Endothelial cell of umbilical vein (primary cell): ENCODE data around the gene TLE3. TPM values are rescaled to one million over a fixed set of nuclear protein-coding genes. Genes with fewer than 3 reads are reported as not detected.

ENCODE experiments used
- BruUV-seq: library from RNA; stranded (reverse); fragments of 400-500 nt; replicated peaks from 2 replicates; lab custom pipeline; 2021; lab: Mats Ljungman, UMichigan
- CTCF ChIA-PET: fragments of 300-600, 350-600 bp; sonication (Branson Sonifier 250); formaldehyde crosslinking; loops from one replicate; lab custom pipeline; 2021; ENCODE audit warnings: antibody characterized with exemption, inconsistent platforms; lab: Charles Lee
- POLR2A ChIA-PET: fragments of 300-600, 350-600 bp; sonication (Branson Sonifier 250); formaldehyde crosslinking; loops from one replicate; lab custom pipeline; 2021; ENCODE audit warnings: antibody characterized with exemption, inconsistent platforms; lab: Charles Lee
- DNase-seq: peaks from one replicate; pipeline ENCODE4 v3.0.0-alpha.2; 2011; ENCODE audit warnings: low read depth, low spot score
- FAIRE-seq: peaks from 2 replicates; lab custom pipeline; 2011; peaks lifted over from hg19 to GRCh38; lab: Jason Lieb, UNC
- H2AFZ ChIP-seq: 2 replicates; pipeline ENCODE4 v1.6.0; 2012; ENCODE audit warnings: low read depth, low read length, control low read depth, inconsistent platforms
- H3K27ac ChIP-seq: 2 replicates; pipeline ENCODE4 v1.5.1; 2011; ENCODE audit warnings: low read depth, mild to moderate bottlenecking, control low read depth, low read length, moderate library complexity; ENCODE audit not compliant: insufficient read depth
- H3K27me3 ChIP-seq, 2 experiments: 2 replicates each; pipeline versions ENCODE4 v1.6.0 to v1.6.1; 2011; ENCODE audit warnings: low read length in 2 of 2, mixed read lengths in 1 of 2; ENCODE audit not compliant: control insufficient read depth in 2 of 2, insufficient read depth in 2 of 2
- H3K36me3 ChIP-seq, 2 experiments: 2 replicates in 1 of 2; 3 replicates in 1 of 2; pipeline ENCODE4 v1.5.1; 2011; ENCODE audit warnings: low read length in 2 of 2, mild to moderate bottlenecking in 1 of 2, moderate library complexity in 1 of 2; ENCODE audit not compliant: control insufficient read depth in 2 of 2, insufficient read depth in 2 of 2; ENCODE audit errors: extremely low read depth in 1 of 2
- H3K4me1 ChIP-seq: 3 replicates; pipeline ENCODE4 v1.5.1; 2011; ENCODE audit warnings: mild to moderate bottlenecking, low read length; ENCODE audit not compliant: control insufficient read depth, insufficient read depth; ENCODE audit errors: extremely low read depth
- H3K4me2 ChIP-seq: 2 replicates; pipeline ENCODE4 v1.6.1; 2011; ENCODE audit warnings: low read length, control low read depth, mixed read lengths; ENCODE audit not compliant: insufficient read depth
- H3K4me3 ChIP-seq, 3 experiments: fragments of 200-600 bp in 1 of 3; sonication (generic), shearing (Covaris generic) in 1 of 3; replicated peaks in 1 of 3; 2 replicates each; pipeline ENCODE4 v1.5.1; 2011 to 2016; ENCODE audit warnings: control low read depth in 3 of 3, low read length in 3 of 3, mild to moderate bottlenecking in 2 of 3, inconsistent platforms in 1 of 3, low read depth in 1 of 3, moderate library complexity in 1 of 3; ENCODE audit not compliant: insufficient read depth in 1 of 3
- H3K79me2 ChIP-seq: 2 replicates; pipeline ENCODE4 v1.6.0; 2012; ENCODE audit warnings: low read length, inconsistent platforms; ENCODE audit not compliant: control insufficient read depth, insufficient read depth
- H3K9ac ChIP-seq: replicated peaks from 2 replicates; pipeline ENCODE3; 2011; ENCODE audit warnings: low read length, control low read depth; ENCODE audit not compliant: insufficient read depth; ENCODE audit errors: extremely low read depth
- H3K9me1 ChIP-seq: replicated peaks from 3 replicates; pipeline ENCODE4 v1.6.0; 2011; ENCODE audit warnings: mild to moderate bottlenecking, low read length; ENCODE audit not compliant: control insufficient read depth, insufficient read depth; ENCODE audit errors: extremely low read depth
- H3K9me3 ChIP-seq: replicated peaks from 2 replicates; pipeline ENCODE4 v1.5.1; 2012; ENCODE audit warnings: low read length, inconsistent platforms; ENCODE audit not compliant: control insufficient read depth, insufficient read depth
- H4K20me1 ChIP-seq: replicated peaks from 2 replicates; pipeline ENCODE3; 2011; ENCODE audit warnings: mild to moderate bottlenecking, low read length; ENCODE audit not compliant: control insufficient read depth, insufficient read depth; ENCODE audit errors: extremely low read depth
- CTCF ChIP-seq, 2 donors: IDR thresholded peaks; 1 replicate in 1 of 2; 2 replicates in 1 of 2; pipeline ENCODE4 v1.5.1; 2011; ENCODE audit warnings: low read length in 2 of 2, mild to moderate bottlenecking in 2 of 2, moderate library complexity in 2 of 2, control low read depth in 1 of 2, inconsistent platforms in 1 of 2, low read depth in 1 of 2; ENCODE audit not compliant: insufficient read depth in 1 of 2; ENCODE audit errors: extremely low read depth in 1 of 2
- EZH2 ChIP-seq: IDR thresholded peaks from 2 replicates; pipeline ENCODE4 v1.6.1; 2012; ENCODE audit warnings: borderline replicate concordance, low read depth, mild to moderate bottlenecking, moderate library complexity, low read length, inconsistent platforms; ENCODE audit not compliant: severe bottlenecking
- FOS ChIP-seq: IDR thresholded peaks from 2 replicates; pipeline ENCODE4 v1.6.1; 2011; ENCODE audit warnings: mild to moderate bottlenecking, low read length, moderate library complexity, borderline replicate concordance; ENCODE audit not compliant: insufficient read depth
- GATA2 ChIP-seq: IDR thresholded peaks from 2 replicates; pipeline ENCODE4 v1.7.0; 2011; ENCODE audit warnings: low read depth, mild to moderate bottlenecking, moderate library complexity, mixed read lengths, low read length; ENCODE audit not compliant: insufficient read length, insufficient read depth
- JUN ChIP-seq: IDR thresholded peaks from 2 replicates; pipeline ENCODE4 v1.6.1; 2011; ENCODE audit warnings: borderline replicate concordance, low read depth; ENCODE audit not compliant: insufficient read length, insufficient read depth
- MAX ChIP-seq: IDR thresholded peaks from 2 replicates; pipeline ENCODE4 v1.6.1; 2011; ENCODE audit not compliant: insufficient read depth, insufficient read length
- MYC ChIP-seq: IDR thresholded peaks from one replicate; pipeline ENCODE4 v1.6.1; 2011; ENCODE audit warnings: mild to moderate bottlenecking, low read depth, low read length
- POLR2A ChIP-seq: IDR thresholded peaks from 2 replicates; pipeline ENCODE4 v1.6.1; 2012; ENCODE audit warnings: low read depth, mild to moderate bottlenecking, control low read depth, low read length
- POLR2AphosphoS5 ChIP-seq: IDR thresholded peaks from 2 replicates; pipeline ENCODE4 v1.6.1; 2012; ENCODE audit warnings: low read depth, mild to moderate bottlenecking, control low read depth, low read length, moderate library complexity; ENCODE audit not compliant: insufficient read depth
- dilution Hi-C: fragments of 300-500 bp; cut with MboI; formaldehyde crosslinking; loops from one replicate; pipeline ENCODE4 v1.15.0; 2019; ENCODE audit warnings: low sequenced_read_pairs; ENCODE audit not compliant: extremely low pct_ligation_motif_present
- intact Hi-C: fragments of 100-400 bp; cut with micrococcal nuclease; formaldehyde crosslinking; loops from one replicate; pipeline ENCODE4 v1.10.0; 2022
- polyA plus RNA-seq, 4 experiments: library from polyadenylated mRNA; depleted of rRNA in 3 of 4; stranded (reverse) in 3 of 4; unstranded in 1 of 4; fragments of >200 nt; gene quantifications; 2 replicates each; pipeline versions ENCODE4 v1.2.1 to v1.2.3, GENCODE V29; 2011 to 2012; ENCODE audit warnings: missing spikeins in 1 of 4
- total RNA-seq: library from RNA; stranded (reverse); gene quantifications from 2 replicates; pipeline ENCODE4 v1.2.3, GENCODE V29; 2021

Gene TLE3
- total and polyA plus RNA-seq, 2 donors (not counting 3 experiments of a cell fraction or from before 2014, with no cell fraction given): 40.5 to 56.9 TPM

GRCh38 chr15:70048578-70049514 is 48.9 kb downstream of the TLE3 start:
- Histone ChIP-seq H3K27ac (no peak overlapping the region), H3K4me1 (no peaks in the 10 kb centered on the region), H3K27me3 (no peaks in the 10 kb centered on the region), H2AFZ (no peak overlapping the region), H3K79me2 (no peaks in the 10 kb centered on the region), H3K4me2 (no peak overlapping the region), H3K9me1 (no peaks in the 10 kb centered on the region), H3K36me3 (peaks cover 18 to 44% of the 10 kb centered on the region in 2 experiments), H3K4me3 (no peak overlapping the region), H3K9ac (no peak overlapping the region), H4K20me1 (no peaks in the 10 kb centered on the region), H3K9me3 (no peaks in the 10 kb centered on the region)
- intact Hi-C loops: no loop called here
- ChIA-PET POLR2A (no interaction called here), CTCF (interaction anchor here (0.6 kb wide), 1 partner anchor 486 kb away, joined by 3 read pairs; no protein-coding TSS in a partner anchor)
- BruUV-seq: TSS peak; percentile 38
- DNase-seq (no peak), FAIRE-seq (no peak)
- TF ChIP-seq POLR2A (no peak), POLR2AphosphoS5 (no peak), JUN (no peak), MYC (no peak), GATA2 (no peak), EZH2 (no peak), CTCF (IDR thresholded peaks at IDR 0.05; ENCODE audit: extremely low read depth in 1 of 2, insufficient read depth in 1 of 2, low read depth in 1 of 2, low read length in 2 of 2) (no peak), MAX (no peak), FOS (no peak)
- dilution Hi-C loops: no loop called here
